ENCODE data around the gene MEMO1.
"Not testable (repeated sequence)": the region's sequence is repeated elsewhere in the genome, so short reads cannot be mapped to it uniquely, and the experiment has no call there.

MEMO1 gene

DNA sequence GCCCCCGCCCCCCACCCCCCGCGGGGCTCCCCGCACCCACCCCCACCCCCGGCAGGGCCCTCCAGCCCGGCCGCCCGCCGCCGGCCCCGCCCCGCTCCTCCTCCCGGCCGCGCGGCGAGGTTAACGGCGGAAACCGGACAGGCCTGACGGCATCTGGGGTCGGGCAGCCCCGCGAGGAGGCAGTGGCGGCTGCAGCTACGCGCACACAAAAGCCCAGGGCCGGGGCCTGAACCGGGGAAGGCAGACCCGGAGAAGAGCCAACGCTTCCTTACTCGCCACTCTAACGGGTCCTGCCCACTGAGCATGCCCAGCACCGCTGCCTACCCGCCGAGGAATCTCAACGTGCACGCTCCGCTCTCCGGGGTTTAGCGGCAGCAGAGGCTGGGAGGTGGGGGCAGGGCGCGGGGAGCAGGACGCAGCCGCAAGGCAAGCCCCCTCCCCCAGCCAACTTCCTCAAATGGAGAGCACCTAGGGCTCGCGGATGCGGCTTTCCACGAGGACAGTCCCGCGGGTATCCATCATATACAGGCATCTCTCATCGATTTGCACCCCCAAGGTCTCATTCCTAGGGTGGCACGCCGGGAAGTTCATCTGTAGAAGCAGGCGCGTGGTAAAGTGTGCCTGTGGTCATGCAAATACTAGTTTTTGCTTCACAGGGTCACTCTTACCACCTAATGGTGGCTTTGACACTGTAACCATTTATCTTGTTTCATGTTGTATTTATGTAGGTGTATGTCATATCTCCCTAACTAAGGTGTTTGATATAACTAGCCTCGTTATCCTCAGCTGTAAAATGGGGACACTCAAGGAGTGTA, at the start of gene MEMO1:
Gene MEMO1 (minus strand): TSS at position 339 of the 815 bp plus-strand sequence. CDS start 761 bp downstream, outside the sequence.
- peak; percentile 94 for DNase-seq

DNA sequence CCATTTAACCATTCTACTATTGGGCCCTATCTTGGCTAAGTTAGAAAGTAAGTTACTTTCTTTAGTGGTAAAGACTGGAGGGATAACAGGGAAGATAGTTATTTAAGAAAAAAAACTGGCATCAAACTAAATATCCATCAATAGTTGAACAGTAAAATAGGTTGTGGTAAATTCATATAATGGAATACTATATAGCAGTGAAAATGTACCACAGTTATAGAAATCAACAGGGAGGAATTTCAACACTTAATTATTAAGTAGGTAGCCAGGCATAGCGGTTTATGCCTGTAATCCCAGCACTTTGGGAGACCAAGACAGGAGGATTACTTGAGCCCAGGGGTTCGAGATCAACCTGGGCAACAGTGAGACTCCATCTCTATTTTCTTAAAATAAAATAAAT, 49.5 kb upstream of the MEMO1 start:
- DNase-seq = no peak

DNA sequence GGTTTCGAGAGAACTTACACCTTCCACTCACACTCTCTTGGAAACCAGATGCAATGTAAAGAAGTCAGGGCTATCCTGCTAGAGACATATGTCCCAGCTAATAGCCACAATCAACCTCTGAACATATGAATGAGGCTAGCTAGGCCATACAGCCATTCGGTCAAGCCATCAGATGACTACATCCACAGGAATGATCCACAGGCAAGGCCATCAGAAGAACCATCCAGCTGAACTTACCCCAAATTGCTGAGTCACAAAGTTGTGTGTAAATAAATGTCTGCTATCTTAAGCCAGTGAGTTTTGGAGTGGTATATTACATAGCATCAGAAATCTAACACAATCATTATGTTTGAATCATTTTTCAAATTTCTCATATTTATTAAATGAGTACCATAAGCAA, 47.3 kb upstream of the MEMO1 start:
- no peak for DNase-seq

DNA sequence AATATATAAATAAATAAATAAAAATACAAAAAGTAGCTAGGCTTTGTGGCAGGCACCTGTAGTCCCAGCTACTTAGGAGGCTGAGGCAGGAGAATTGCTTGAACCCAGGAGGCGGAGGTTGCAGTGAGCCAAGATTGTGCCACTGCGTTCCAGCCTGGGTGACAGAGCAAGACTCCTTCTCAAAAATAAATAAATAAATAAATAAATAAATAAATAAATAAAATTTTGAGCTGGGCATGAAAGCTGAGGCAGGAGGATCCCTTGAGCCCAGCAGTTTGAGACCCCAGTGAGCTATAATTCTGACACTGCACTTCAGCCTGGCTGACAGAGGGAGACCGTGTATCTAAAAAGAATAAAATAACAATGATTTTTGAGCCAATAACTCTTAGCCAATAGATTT, 43.8 kb upstream of the MEMO1 start:
- not testable (repeated sequence) for DNase-seq

DNA sequence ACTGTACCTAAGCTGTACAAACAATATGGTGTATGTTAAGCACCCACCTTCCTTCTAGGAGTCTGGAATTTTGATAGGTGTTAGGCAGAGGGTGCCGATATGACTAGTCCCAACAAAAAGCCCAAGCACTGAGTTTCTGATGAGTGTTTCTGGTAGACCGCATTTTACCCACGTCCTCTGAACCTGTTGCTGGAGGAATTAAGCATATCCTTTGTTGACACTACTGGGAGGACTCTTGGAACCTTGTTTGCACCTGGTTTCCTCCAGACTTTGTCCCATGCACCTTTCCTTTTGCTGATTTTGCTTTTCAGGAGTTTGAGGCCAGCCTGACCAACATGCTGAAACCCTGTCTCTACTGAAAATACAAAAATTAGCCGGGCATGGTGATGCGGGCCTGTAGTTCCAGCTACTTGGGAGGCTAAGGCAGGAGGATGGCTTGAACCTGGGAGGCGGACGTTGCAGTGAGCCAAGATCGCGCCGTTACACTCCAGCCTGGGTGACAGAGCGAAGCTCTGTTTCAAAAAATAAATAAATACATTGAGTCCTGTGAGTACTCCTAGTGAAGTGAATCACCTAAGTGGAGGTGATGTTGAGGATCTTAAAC, 41.1 kb upstream of the MEMO1 start:
- no peak for DNase-seq

DNA sequence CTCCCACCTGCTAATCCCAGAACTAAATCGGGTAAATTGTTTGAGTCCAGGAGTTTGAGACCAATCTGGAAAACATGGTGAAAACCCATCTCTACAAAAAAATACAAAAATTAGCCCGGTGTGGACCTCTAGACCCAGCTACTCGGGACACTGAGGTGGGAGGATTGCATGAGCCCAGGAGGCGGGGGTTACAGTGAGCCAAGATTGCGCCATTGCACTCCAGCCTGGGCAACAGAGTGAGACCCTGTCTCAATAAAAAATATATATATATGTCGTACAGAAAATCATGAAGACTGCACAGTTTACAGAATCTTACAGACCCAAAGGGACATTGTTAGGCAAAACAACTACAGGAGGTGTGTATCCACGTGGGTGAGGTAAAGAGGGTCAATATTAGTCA, 32.8 kb upstream of the MEMO1 start:
- no peak for DNase-seq

DNA sequence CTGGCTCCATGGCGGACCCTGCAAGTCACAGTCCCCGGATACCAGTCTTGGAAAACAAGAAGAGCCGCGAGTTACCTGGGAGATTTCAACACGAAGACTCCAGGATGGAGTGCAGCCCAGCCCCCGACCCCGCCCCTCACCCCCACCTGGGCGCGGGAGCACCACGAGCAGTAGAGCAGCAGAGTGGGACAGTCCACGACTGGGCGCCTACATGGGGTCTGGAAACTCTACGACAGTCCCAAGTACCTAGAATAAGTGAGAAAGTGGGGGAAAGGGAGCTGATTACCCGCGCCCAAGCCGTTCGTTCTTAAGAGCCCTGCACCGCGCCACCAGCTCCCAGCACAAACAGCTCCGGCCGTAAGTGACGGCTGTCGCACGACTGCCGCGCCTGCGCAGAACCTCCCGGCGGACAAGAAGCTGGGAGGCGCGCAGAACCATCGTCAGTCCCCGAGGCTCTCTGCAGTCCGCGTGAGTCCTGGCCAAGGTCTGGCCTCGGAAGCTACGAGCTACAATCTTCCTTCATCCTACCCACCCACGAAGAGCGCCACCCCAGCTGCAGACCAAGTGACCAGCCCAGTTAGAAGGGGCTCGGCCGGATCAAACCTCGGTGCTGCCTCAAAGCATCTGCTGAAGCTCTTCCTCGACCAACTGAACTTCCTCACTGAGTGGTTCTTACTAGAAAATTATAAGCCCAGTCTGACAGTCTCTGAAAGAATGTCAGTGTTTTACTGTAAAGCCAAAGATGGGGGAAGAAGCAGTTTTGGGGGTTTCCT, 28.8 kb upstream of the MEMO1 start, which contains the start of gene DPY30:
Gene DPY30 (minus strand): TSS at position 359 of the 773 bp plus-strand sequence. CDS start 349 bp downstream, at position 10.
- peak; percentile 93 for DNase-seq

DNA sequence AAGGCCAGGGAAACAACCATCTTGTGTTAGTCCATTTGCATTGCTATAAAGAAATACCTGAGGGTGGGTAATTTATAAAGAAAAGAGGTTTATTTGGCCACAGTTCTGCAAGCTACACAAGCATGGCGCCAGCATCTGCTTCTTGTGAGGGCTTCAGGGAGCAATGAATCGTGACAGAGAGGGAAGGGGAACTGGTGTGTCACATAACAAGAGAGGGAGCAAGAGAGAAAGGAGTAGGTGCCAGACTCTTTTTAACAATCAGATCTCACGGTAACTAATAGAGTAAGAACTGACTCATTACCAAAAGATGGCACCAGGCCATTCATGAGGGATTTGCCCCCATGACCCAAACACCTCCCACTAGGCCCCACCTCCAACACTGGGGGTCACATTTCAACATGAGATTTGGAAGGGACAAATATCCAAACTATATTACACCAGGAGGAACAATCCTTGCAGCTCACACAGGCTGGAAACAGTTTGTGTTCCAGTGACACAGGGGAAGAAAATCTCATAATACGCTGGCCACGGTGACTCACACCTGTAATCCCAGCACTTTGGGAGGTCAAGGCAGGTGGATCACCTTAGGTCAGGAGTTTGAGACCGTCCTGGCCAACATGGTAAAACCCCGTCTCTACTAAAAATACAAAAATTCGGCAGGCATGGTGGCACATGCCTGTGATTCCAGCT, 23.5 kb upstream of the MEMO1 start:
- not testable (repeated sequence) for DNase-seq

DNA sequence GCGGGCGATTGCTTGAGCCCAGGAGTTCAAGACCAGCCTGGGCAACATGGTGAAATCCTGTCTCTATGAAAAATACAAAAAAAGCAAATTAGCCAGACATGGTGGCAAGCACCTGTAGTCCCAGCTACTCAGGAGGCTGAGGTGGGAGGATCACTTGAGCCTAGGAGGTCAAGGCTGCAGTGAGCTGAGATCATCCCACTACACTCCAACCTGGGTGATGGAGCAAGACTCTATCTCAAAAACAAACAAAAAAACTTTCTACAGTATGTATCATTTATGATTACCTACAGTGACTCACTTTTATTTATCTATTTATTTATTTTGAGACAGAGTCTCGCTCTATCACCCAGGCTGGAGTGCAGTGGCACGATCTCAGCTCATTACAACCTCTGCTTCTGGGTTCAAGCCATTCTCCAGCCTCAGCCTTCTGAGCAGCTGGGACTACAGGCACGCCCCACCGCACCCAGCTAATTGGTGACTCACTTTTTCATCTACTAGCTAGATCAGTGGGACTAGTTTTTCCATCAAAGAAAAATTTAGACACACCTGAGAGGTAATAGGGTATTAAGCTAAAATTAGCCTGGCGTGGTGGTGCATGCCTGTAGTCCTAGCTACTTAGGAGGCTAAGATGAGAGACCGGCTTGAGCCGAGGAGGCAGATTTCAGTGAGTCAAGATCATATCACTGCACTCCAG, 8.1 kb upstream of the MEMO1 start:
- DNase-seq = peak; percentile 15

DNA sequence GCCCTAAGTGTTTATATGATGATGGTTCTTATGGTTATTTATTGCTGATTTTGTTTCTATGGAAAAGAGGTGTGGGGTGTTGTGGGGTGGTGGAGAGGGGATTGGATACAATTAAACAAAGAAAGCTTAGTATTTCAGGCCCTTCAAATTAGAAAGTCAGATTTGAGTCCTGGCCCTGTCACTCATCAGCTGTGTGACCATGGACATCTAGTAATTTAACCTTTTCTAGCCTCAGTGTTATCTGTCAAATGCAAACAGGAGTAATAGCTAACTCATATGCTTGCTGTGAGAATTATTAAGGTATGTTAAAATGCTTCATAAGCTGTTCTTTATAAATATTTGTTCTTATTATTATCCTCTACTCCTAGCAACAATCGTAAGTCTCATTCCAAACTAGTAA, 2.1 kb upstream of the MEMO1 start:
- no peak for DNase-seq

DNA sequence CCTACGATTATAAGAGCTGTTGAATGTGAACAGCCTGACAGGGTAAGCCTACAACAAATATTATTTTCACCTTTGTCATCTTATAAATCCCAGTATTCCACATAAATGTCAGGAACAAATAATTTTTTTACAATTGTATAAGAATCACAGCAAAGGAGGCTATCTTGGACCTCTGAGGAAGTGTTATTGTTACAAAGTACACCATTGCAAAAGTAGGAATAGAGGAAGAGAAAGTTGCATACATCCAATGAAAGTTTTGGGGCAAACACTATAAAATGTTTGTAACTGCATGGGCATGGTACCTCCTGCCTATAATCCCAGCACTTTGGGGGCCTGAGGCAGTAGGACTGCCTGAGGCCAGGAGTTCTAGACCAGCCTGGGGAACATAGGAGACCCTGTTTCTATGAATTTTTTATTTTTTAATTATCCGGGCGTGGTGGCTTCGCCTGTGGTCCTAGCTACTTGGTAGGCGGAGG, 715 bp upstream of the MEMO1 start:
- no peak for DNase-seq

DNA sequence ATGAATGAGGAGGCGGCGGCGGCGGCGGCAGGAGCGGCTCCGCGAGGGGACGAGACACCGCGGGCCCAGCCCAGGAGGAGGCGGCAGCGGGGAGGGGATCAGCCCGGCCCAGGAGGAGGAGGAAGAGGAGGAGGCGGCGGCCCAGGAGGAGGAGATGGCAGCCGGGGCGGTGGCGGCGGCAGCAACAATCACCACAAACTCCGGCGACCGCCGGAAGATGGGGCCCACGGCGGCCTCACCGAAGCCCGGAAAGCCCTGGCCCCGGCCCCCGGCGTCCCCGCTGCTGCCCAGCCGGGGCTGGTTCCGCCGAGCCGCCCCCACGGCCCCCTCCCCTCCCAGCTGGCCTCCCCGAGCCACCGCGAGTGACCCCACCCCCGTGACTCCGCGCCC, 533 bp downstream of the MEMO1 start:
- DNase-seq = not testable (repeated sequence)

DNA sequence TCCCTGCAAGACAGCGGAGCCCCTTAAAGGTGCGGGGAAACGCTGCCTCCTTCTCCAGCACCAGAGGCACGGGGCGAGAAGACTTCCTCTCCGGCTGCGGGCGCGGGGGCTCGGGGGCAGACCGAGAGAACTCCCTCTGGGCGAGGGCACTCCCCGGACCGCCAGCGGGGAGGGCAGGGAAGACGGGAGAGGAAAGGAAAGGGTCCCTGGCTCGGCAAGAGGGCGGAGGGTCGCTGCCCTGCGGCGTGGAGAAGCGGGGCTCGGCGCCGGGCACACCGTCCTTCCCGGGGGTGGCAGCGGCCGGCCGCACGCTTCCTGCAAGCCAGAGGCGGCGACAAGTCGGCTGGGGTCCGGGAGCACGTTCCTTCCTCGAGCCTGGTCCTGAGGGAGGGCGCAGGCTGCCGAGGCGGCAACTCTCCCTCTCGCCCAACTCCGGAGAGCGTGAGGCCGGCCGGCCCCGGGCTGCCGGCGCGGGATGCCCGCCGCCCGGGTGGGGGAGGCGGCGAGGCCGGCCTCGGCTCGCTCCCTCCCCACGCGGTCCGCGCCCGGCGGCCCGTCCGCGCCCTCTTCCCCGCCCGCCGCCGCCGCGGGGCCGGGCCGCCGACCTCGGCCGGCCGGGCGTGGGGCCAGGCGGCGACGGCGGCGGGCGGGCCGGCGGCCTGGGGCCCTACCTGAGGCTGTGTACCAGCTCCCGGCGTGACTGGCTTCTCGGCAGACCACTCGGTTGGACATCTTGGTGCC, 1.1 kb downstream of the MEMO1 start:
- peak; percentile 20 for DNase-seq

DNA sequence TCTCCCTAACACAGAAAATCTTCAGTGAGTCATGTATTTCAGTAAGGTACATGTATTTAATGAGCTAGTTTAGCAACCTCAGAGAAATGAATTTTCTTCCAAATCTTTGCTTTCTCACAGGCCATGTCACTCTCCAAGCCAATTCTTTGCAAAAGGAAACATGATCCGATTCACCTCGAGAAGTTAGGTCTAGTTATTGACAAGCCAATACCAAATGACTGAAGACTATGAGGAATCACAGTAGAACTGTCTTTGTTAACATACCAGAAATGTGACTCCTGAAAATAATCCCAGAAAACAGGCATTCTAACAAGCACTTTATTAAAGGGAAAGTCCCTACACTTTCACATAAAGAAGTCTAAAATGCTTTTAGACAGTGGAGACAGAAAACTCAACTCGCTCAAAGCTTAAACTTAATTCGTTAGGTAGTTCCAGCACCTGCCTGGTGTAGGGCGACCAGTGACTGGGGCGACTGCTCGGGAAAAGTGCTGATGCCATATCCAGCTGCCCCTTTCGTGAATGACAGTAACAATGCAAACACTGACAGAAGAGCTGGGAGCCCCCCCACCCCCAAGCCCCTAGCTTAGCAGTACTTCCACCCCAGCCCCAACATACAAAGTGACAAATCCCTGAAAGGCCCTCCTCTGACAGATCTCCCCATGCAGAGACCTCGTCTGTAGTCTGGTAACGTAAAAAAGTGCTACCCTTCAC, 1.8 kb downstream of the MEMO1 start:
- DNase-seq = no peak

DNA sequence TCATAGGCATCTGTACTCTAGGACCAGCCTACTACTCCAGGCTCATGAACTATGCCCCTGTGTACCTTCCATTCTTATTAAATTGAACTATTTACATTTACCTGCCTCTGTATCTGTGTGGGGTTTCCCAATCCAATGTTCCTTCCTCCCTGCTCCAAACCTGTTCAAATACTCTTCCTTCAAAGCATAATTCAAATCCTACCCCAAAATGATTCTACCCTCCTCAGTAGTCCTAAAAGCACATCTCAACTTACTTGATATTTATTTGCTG, 3.8 kb downstream of the MEMO1 start:
- no peak for DNase-seq

DNA sequence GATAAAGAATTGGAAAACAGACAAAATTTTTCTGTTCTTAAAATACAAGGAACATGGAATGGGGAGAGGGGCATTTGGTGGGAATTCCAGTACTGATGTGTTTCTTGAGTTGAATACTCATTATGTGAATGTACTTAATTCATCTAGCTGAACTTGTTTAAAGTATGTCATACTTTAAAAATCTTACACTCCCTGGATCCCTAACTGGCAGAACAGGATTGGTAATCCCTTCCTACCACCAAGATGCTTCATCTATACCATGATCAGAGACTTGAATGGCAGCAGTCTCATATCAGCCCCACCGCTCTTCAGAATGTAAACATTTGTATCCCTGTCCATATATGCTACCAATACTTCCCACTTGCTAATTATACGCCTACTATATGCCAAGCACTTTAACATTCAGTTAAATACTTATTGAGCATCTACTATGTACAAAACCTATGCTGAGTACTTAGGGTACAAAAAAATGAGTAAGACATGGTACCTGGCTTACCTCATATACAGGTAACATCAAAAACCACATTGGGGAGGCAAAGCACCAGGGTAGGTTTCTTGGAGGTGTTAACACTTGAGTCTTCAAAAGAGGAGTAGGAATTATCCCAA, 5.3 kb downstream of the MEMO1 start:
- no peak for DNase-seq

DNA sequence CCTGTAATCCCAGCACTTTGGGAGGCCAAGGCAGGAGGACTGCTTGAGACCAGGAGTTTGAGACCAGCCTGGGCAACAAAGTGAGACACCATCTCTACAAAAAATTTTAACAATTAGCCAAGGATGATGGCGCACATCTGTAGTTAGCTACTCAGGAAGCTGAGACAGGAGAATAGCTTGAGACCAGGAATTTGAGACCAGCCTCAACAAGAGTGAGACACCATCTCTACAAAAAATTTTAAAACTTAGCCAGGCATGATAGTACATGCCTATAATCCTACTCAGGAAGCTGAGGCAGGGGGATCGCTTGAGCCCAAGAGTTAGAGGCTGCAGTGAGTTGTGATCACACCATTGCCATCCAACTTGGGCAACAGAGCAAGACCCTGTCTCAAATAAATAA, 7.0 kb downstream of the MEMO1 start:
- DNase-seq = no peak

DNA sequence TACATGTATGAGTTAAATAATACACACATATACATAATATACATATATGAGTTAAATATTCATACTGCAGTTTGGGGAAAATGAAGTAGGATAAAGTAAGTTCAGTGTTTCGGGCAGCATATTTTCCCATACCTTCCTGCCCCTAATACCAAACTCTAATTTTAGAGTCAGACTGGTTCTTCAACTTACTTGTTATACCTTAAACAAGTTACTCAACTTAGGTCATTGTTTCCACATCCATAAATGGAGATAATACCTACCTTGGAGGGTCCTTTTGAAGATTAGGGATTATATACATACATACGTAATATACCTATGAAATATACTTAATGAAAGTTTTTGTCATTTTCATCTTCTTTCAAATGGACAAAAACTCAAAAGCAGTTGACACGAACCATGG, 8.4 kb downstream of the MEMO1 start:
- no peak for DNase-seq

DNA sequence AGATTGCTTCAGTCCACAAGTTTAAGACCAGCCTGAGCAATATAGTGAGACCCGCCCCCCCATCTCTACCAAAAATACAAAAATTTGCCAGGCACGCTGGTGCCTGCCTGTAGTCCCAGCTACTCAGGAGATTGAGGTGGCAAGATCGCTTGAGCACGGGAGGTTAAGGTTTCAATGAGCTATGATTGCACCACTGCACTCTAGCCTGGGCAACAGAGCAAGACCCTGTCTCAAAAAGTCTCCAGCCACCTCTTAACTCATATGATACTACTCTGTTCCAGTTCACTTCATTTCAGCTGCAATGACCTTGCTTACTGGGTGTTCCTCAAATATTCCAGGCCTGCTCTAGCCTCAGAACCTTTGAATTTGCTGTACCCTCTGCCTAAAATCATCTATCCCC, 11.4 kb downstream of the MEMO1 start:
- no peak for DNase-seq

DNA sequence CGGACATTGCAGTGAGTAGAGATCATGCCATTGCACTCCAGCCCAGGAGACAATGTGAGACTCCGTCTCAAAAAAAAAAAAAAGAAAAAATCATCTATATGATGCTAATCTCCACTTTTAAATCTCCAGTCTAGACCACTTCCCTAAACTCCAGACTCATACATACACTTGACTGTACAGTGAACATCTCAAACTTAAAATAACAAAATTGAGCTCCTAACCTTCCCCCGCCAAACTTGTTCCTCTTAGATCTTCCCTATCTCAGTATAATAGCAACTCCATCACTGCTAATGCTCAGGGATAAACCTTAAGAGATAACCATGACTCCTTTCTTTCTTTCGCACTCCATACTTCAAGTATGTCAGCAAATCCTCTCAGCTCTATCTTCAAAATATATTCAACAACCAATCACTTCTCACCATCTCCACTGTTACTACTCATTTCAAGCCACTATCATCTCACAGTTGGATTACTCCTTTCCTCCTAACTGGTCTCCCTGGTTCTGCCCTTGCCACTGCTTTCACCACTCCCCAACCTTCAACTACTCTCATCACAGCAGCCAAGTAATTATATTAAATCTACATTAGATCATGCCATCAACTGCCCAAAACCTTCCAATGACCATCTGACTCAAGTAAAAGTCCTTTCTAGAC, 12.0 kb downstream of the MEMO1 start:
- no peak for DNase-seq

Data from NCI-H2171 treated with DMSO at 0.1 percent for 48 hours (cell line).